ENCODE measurements around the gene REXO4.

GRCh38 chr9:133356391-133357091 is 61.3 kb downstream of the REXO4 start, which contains the start of the genes SURF1 and SURF2:
- TF ChIP-seq CTCF (IDR thresholded peaks at IDR 0.05) (peak in 4 of 6 experiments; percentile 16 to 40 (median 32)), POLR2A (IDR thresholded peaks at IDR 0.05) (peak; percentile 44 to 59)
